GM12878 (cell line): Measurements from ENCODE around the gene DDX50. TPM values are rescaled to one million over a fixed set of nuclear protein-coding genes. Genes with fewer than 3 reads are reported as not detected.

Experiments used
- ATAC-seq: fragments of 200-7000 bp; cut with Tn5 transposase; 3 replicates; pipeline ENCODE4 v1.9.1; 2020; ENCODE audit warnings: mild to moderate bottlenecking, moderate library complexity
- BruUV-seq: library from RNA; stranded (reverse); fragments of 400-500 nt; replicated peaks from 2 replicates; lab custom pipeline; 2021; lab: Mats Ljungman, UMichigan
- CTCF ChIA-PET: fragments of 300-600 bp; sonication (Branson Sonifier 250); formaldehyde crosslinking; extraction: SDS; loops from one replicate; lab custom pipeline; 2021; ENCODE audit warnings: inconsistent platforms; lab: Yijun Ruan, JAX
- POLR2A ChIA-PET: fragments of 350-600 bp; formaldehyde crosslinking; extraction: SDS; loops from one replicate; lab custom pipeline; 2021; ENCODE audit warnings: inconsistent platforms; lab: Charles Lee
- RAD21 ChIA-PET: fragments of 300-600 bp; sonication (Branson Sonifier 250); formaldehyde crosslinking; loops from one replicate; lab custom pipeline; 2023; ENCODE audit warnings: antibody characterized with exemption; ENCODE audit not compliant: unreplicated experiment; lab: Charles Lee
- SMC1A ChIA-PET: fragments of 300-600 bp; sonication (Branson Sonifier 250); formaldehyde crosslinking; loops from one replicate; lab custom pipeline; 2023; ENCODE audit not compliant: unreplicated experiment, uncharacterized antibody; lab: Charles Lee
- DNase-seq: peaks from one replicate; pipeline ENCODE4 v3.0.0-alpha.2; 2011; ENCODE audit warnings: low read depth, low spot score
- FAIRE-seq: peaks from 3 replicates; lab custom pipeline; 2011; peaks lifted over from hg19 to GRCh38; lab: Jason Lieb, UNC
- H2AFZ ChIP-seq: 2 replicates; pipeline ENCODE4 v1.6.0; 2011; ENCODE audit warnings: low read depth, low read length, control low read depth; ENCODE audit not compliant: control insufficient read depth
- H3K27ac ChIP-seq: 2 replicates; pipeline ENCODE4 v1.5.1; 2011; ENCODE audit warnings: control low read depth; ENCODE audit not compliant: control insufficient read depth, insufficient read depth
- H3K27me3 ChIP-seq, 2 experiments: replicated peaks in 1 of 2; 2 replicates each; pipeline versions ENCODE4 v1.6.0 to v1.6.1; 2011; ENCODE audit warnings: low read length in 1 of 2; ENCODE audit not compliant: control insufficient read depth in 2 of 2, insufficient read depth in 2 of 2
- H3K36me3 ChIP-seq, 2 experiments: 2 replicates each; pipeline ENCODE4 v1.5.1; 2011; ENCODE audit warnings: low read length in 1 of 2; ENCODE audit not compliant: control insufficient read depth in 2 of 2, insufficient read depth in 2 of 2
- H3K4me1 ChIP-seq: 2 replicates; pipeline ENCODE4 v1.6.1; 2011; ENCODE audit warnings: mild to moderate bottlenecking, low read length, moderate library complexity, mixed read lengths; ENCODE audit not compliant: control insufficient read depth, insufficient read depth
- H3K4me2 ChIP-seq: 2 replicates; pipeline ENCODE4 v1.6.0; 2011; ENCODE audit warnings: control low read depth; ENCODE audit not compliant: control insufficient read depth, insufficient read depth
- H3K4me3 ChIP-seq: fragments of 200-600 bp; sonication (generic); 2 replicates; pipeline ENCODE4 v1.5.1; 2016
- H3K79me2 ChIP-seq: 2 replicates; pipeline ENCODE4 v1.6.0; 2011; ENCODE audit warnings: low read length; ENCODE audit not compliant: control insufficient read depth, insufficient read depth
- H3K9ac ChIP-seq: 2 replicates; pipeline ENCODE4 v1.8.0; 2011; ENCODE audit warnings: low read length, control low read depth, mixed read lengths; ENCODE audit not compliant: control insufficient read depth, insufficient read depth
- H3K9me3 ChIP-seq: replicated peaks from 3 replicates; pipeline ENCODE4 v1.5.1; 2011; ENCODE audit warnings: mild to moderate bottlenecking, low read length; ENCODE audit not compliant: control insufficient read depth, insufficient read depth
- H4K20me1 ChIP-seq: 2 replicates; pipeline ENCODE4 v1.6.0; 2011; ENCODE audit not compliant: control insufficient read depth, insufficient read depth
- NR2C2 ChIP-seq: IDR thresholded peaks from 2 replicates; pipeline ENCODE4 v1.6.1; 2011; ENCODE audit warnings: borderline replicate concordance, low read depth; ENCODE audit not compliant: control insufficient read depth, insufficient read length
- RAD21 ChIP-seq: IDR thresholded peaks from 2 replicates; pipeline ENCODE4 v1.6.1; 2011; ENCODE audit warnings: mild to moderate bottlenecking, low read depth, low read length, moderate library complexity; ENCODE audit not compliant: insufficient read depth
- WGBS: methylation state at CpG from one replicate; pipeline ENCODE4 v1.1.6; 2016; ENCODE audit warnings: low lambda C conversion rate; ENCODE audit not compliant: insufficient replicate concordance, insufficient coverage; ENCODE audit errors: missing lambda C conversion rate; 5-methylcytosine and 5-hydroxymethylcytosine counted together
- in situ Hi-C: fragments of 300-500 bp; cut with MboI; formaldehyde crosslinking; loops from 9 replicates; pipeline ENCODE4 v1.14.3; 2018; ENCODE audit warnings: mixed read lengths
- intact Hi-C: fragments of 100-400 bp; cut with micrococcal nuclease; formaldehyde crosslinking; loops from one replicate; pipeline ENCODE4 v1.14.2; 2022; ENCODE audit not compliant: unreplicated experiment
- polyA plus RNA-seq, 11 experiments: library from polyadenylated mRNA; depleted of rRNA in 4 of 11; unstranded in 6 of 11; stranded (reverse) in 5 of 11; fragments of >200 nt; fragmentation: Nextera tagmentation in 4 of 11; fragmentation: Illumina TruSeq in 1 of 11; extraction: Ambion mirVana in 4 of 11; extraction: Trizol in 1 of 11; gene quantifications; 1 replicate in 1 of 11; 2 replicates in 10 of 11; pipeline versions ENCODE4 v1.2.1 to v1.2.3, GENCODE V29; 2011 to 2016; ENCODE audit warnings: inconsistent platforms in 2 of 11, missing spikeins in 2 of 11, low read depth in 1 of 11
- total RNA-seq, 4 experiments: library from RNA; depleted of rRNA in 3 of 4; stranded (reverse); fragments of >200 nt in 3 of 4; fragmentation: Illumina TruSeq in 1 of 4; extraction: Trizol in 1 of 4; gene quantifications; 2 replicates each; pipeline versions ENCODE4 v1.2.1 to v1.2.3, GENCODE V29; 2013 to 2021
- TF ChIP-seq, protein P1 (sequence below), 3 experiments: IDR thresholded peaks in 2 of 3; conservative IDR thresholded peaks in 1 of 3; 2 replicates each; pipeline ENCODE4 v1.5.1; 2011; ENCODE audit warnings: low read depth in 3 of 3, low read length in 3 of 3, mild to moderate bottlenecking in 3 of 3, control low read depth in 2 of 3, moderate library complexity in 2 of 3, inconsistent platforms in 1 of 3, mixed read lengths in 1 of 3; ENCODE audit not compliant: control insufficient read depth in 2 of 3, insufficient read depth in 1 of 3; ENCODE audit errors: extremely low read depth in 1 of 3

The DDX50 gene
- total and polyA plus RNA-seq, 10 of the 15 experiments (the other 5 are each of a cell fraction or from before 2014, with no cell fraction given) = 24.9 to 52.0 (median 36.8) TPM

DNA sequence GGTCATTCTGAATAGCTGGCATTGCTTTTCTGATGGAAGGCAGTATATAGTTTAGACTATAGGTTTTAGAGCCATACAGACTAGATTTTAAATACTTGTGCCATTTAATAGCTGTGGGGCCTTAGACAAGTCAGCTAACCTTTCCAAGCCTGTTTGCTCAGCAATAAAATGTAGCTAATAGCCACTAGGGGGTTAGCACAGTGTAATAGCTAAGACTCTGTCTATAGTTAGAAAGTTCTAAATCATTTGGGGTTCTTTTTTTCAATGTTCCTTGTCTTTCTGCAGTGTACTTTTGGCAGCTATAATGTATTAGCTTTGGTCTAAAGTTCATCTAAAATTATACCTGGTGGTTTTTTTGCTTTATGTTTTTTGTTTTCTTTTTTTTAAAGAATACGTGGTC is 80.0 kb downstream of the DDX50 start:
- Histone ChIP-seq H3K4me3 (no peak overlapping the region), H3K27ac (no peak overlapping the region), H2AFZ (no peak overlapping the region), H3K4me1 (no peaks in the 10 kb centered on the region), H3K9ac (no peak overlapping the region), H3K27me3 (no peaks in the 10 kb centered on the region), H3K4me2 (no peak overlapping the region), H4K20me1 (no peaks in the 10 kb centered on the region), H3K36me3 (peaks cover 15 to 41% of the 10 kb centered on the region in 2 experiments), H3K79me2 (no peaks in the 10 kb centered on the region), H3K9me3 (no peaks in the 10 kb centered on the region)
- ATAC-seq (peak; percentile 75), DNase-seq (no peak), FAIRE-seq (peak; percentile 41)
- WGBS = 92% methylated on average over 1 of the region's 1 CpG
- in situ Hi-C loops = no loop called here
- TF ChIP-seq NR2C2 = no peak
- TF ChIP-seq, protein P1, sequence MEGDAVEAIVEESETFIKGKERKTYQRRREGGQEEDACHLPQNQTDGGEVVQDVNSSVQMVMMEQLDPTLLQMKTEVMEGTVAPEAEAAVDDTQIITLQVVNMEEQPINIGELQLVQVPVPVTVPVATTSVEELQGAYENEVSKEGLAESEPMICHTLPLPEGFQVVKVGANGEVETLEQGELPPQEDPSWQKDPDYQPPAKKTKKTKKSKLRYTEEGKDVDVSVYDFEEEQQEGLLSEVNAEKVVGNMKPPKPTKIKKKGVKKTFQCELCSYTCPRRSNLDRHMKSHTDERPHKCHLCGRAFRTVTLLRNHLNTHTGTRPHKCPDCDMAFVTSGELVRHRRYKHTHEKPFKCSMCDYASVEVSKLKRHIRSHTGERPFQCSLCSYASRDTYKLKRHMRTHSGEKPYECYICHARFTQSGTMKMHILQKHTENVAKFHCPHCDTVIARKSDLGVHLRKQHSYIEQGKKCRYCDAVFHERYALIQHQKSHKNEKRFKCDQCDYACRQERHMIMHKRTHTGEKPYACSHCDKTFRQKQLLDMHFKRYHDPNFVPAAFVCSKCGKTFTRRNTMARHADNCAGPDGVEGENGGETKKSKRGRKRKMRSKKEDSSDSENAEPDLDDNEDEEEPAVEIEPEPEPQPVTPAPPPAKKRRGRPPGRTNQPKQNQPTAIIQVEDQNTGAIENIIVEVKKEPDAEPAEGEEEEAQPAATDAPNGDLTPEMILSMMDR (IDR thresholded peaks at IDR 0.05 in 2 of 3, conservative IDR thresholded peaks at IDR 0.05 in 1 of 3; ENCODE audit: control insufficient read depth in 2 of 3, extremely low read depth in 1 of 3, insufficient read depth in 1 of 3, low read depth in 3 of 3, low read length in 3 of 3) = peak in 2 of 3 experiments; percentile 11 to 24; a peak in 1 of 6 replicates
- 0 out of 2 replicates have a peak, but pooled peaks have one; percentile 16 for TF ChIP-seq RAD21
- CTCF ChIA-PET = interaction anchor here (0.8 to 1.4 kb wide), 4 partner anchors 9 to 22 kb away, joined by 3 to 4 read pairs (median 3); no protein-coding TSS in a partner anchor
- POLR2A ChIA-PET = interaction anchor here (0.6 to 1.0 kb wide), 3 partner anchors 13 to 128 kb away, joined by 3 to 5 read pairs (median 3); no protein-coding TSS in a partner anchor
- intact Hi-C loops = no loop called here
- SMC1A ChIA-PET = interaction anchor here (0.9 to 1.6 kb wide), 2 partner anchors 11 to 22 kb away, joined by 4 read pairs; no protein-coding TSS in a partner anchor
- RAD21 ChIA-PET = no interaction called here
- BruUV-seq = no TSS peak
